ENCODE data around the gene PLEKHM2. TPM values are rescaled to one million over a fixed set of nuclear protein-coding genes. Genes with fewer than 3 reads are reported as not detected.
A peak's percentile ranks its signal among the peaks of the same experiment; 100 is the strongest.

Gene PLEKHM2
- total RNA-seq, 1 experiment from 2014 or later = 49.7 TPM

DNA sequence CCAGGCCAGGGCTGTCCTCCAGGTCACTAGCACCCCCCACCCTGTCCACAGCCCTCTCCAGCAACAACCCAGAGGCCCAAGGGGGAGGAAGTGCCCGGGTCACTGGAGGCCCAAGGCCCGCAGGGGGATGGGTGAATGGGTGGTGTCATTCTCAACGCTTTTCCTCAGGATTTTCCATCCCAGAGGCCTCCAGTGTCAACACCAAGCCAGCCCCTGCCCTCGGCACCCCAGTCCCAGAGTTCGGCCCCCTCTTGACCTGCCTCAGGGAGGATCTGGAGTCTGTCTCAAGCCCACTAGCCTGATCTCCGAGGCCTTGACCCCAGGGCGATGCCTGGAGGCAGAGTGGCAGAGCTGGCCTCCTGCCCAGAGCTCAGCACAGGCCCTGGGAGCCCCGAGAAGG, 63.3 kb downstream of the PLEKHM2 start:
- no peak for DNase-seq (ENCODE audit: low spot score)
- ChIA-PET CTCF (interaction anchor here (1.4 kb wide), 1 partner anchor 10 kb away, joined by 3 read pairs; no protein-coding TSS in a partner anchor), POLR2A (no interaction called here)
- no peak for ATAC-seq
- peaks cover 3% of the 10 kb centered on the region; the same call in 1 of the 2 replicates for H3K4me1 Mint-ChIP-seq
- TF ChIP-seq SP1 (CRISPR knock-in tag; conservative IDR thresholded peaks at IDR 0.05) = no peak
- no peak for TF ChIP-seq SMAD3 (CRISPR knock-in tag; IDR thresholded peaks at IDR 0.05; ENCODE audit: borderline replicate concordance)
- no peak for TF ChIP-seq ZNF423 (CRISPR knock-in tag; IDR thresholded peaks at IDR 0.05)
- TF ChIP-seq IRF2 (CRISPR knock-in tag; IDR thresholded peaks at IDR 0.05; ENCODE audit: borderline replicate concordance, low read depth) = no peak
- TF ChIP-seq ZNF121 (CRISPR knock-in tag; IDR thresholded peaks at IDR 0.05) = no peak
- TF ChIP-seq ETV6 (CRISPR knock-in tag; IDR thresholded peaks at IDR 0.05) = no peak
- TF ChIP-seq, protein P1, sequence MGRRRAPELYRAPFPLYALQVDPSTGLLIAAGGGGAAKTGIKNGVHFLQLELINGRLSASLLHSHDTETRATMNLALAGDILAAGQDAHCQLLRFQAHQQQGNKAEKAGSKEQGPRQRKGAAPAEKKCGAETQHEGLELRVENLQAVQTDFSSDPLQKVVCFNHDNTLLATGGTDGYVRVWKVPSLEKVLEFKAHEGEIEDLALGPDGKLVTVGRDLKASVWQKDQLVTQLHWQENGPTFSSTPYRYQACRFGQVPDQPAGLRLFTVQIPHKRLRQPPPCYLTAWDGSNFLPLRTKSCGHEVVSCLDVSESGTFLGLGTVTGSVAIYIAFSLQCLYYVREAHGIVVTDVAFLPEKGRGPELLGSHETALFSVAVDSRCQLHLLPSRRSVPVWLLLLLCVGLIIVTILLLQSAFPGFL (CRISPR knock-in tag; IDR thresholded peaks at IDR 0.05; ENCODE audit: borderline replicate concordance) = no peak
- no peak overlapping the region for H3K4me3 Mint-ChIP-seq
- no peaks in the 10 kb centered on the region; the same call in 1 of the 2 replicates for H3K27me3 Mint-ChIP-seq (ENCODE audit: low read depth)
- no peak overlapping the region for H3K27ac Mint-ChIP-seq
- no peaks in the 10 kb centered on the region for H3K9me3 Mint-ChIP-seq
- H3K36me3 Mint-ChIP-seq = no peaks in the 10 kb centered on the region

DNA sequence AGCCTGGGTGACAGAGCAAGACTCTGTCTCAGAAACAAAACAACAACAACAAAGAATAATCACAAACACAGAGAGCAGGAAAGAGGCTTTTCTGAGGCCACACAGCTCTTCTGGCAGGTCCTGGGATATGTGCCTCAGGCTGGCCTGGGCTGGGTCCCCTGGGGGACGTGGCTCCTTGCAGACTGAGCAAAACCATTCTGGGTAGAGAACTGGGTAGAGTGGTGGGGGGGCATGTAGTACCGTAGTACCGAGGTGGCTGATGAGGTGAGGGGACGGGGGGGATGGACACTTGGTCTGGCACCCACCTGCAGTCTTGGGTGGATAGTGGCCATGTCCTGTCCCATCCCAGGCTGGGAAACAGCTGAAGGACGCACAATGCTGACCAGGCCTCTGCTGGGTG, 64.1 kb downstream of the PLEKHM2 start:
- Mint-ChIP-seq H3K9me3 (no peaks in the 10 kb centered on the region), H3K27me3 (ENCODE audit: low read depth) (no peaks in the 10 kb centered on the region; the same call in 1 of the 2 replicates), H3K36me3 (no peaks in the 10 kb centered on the region), H3K27ac (no peak overlapping the region), H3K4me3 (no peak overlapping the region), H3K4me1 (peaks cover 3% of the 10 kb centered on the region; the same call in 1 of the 2 replicates)
- CTCF ChIA-PET = interaction anchor here (1.5 kb wide), 1 partner anchor 9 kb away, joined by 6 read pairs; no protein-coding TSS in a partner anchor
- TF ChIP-seq SMAD3 (CRISPR knock-in tag; IDR thresholded peaks at IDR 0.05; ENCODE audit: borderline replicate concordance) (no peak), HMGA2 (CRISPR knock-in tag; IDR thresholded peaks at IDR 0.05) (no peak), JAZF1 (CRISPR knock-in tag; IDR thresholded peaks at IDR 0.05) (no peak), CREM (CRISPR knock-in tag; IDR thresholded peaks at IDR 0.05) (no peak)
- TF ChIP-seq, protein P2, sequence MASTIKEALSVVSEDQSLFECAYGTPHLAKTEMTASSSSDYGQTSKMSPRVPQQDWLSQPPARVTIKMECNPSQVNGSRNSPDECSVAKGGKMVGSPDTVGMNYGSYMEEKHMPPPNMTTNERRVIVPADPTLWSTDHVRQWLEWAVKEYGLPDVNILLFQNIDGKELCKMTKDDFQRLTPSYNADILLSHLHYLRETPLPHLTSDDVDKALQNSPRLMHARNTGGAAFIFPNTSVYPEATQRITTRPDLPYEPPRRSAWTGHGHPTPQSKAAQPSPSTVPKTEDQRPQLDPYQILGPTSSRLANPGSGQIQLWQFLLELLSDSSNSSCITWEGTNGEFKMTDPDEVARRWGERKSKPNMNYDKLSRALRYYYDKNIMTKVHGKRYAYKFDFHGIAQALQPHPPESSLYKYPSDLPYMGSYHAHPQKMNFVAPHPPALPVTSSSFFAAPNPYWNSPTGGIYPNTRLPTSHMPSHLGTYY (CRISPR knock-in tag; IDR thresholded peaks at IDR 0.05) = no peak
- TF ChIP-seq, protein P3, sequence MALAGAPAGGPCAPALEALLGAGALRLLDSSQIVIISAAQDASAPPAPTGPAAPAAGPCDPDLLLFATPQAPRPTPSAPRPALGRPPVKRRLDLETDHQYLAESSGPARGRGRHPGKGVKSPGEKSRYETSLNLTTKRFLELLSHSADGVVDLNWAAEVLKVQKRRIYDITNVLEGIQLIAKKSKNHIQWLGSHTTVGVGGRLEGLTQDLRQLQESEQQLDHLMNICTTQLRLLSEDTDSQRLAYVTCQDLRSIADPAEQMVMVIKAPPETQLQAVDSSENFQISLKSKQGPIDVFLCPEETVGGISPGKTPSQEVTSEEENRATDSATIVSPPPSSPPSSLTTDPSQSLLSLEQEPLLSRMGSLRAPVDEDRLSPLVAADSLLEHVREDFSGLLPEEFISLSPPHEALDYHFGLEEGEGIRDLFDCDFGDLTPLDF (CRISPR knock-in tag; IDR thresholded peaks at IDR 0.05) = no peak
- TF ChIP-seq, protein P4, sequence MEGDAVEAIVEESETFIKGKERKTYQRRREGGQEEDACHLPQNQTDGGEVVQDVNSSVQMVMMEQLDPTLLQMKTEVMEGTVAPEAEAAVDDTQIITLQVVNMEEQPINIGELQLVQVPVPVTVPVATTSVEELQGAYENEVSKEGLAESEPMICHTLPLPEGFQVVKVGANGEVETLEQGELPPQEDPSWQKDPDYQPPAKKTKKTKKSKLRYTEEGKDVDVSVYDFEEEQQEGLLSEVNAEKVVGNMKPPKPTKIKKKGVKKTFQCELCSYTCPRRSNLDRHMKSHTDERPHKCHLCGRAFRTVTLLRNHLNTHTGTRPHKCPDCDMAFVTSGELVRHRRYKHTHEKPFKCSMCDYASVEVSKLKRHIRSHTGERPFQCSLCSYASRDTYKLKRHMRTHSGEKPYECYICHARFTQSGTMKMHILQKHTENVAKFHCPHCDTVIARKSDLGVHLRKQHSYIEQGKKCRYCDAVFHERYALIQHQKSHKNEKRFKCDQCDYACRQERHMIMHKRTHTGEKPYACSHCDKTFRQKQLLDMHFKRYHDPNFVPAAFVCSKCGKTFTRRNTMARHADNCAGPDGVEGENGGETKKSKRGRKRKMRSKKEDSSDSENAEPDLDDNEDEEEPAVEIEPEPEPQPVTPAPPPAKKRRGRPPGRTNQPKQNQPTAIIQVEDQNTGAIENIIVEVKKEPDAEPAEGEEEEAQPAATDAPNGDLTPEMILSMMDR (IDR thresholded peaks at IDR 0.05) = no peak
- ATAC-seq (no peak), DNase-seq (ENCODE audit: low spot score) (no peak)
- POLR2A ChIA-PET = no interaction called here

DNA sequence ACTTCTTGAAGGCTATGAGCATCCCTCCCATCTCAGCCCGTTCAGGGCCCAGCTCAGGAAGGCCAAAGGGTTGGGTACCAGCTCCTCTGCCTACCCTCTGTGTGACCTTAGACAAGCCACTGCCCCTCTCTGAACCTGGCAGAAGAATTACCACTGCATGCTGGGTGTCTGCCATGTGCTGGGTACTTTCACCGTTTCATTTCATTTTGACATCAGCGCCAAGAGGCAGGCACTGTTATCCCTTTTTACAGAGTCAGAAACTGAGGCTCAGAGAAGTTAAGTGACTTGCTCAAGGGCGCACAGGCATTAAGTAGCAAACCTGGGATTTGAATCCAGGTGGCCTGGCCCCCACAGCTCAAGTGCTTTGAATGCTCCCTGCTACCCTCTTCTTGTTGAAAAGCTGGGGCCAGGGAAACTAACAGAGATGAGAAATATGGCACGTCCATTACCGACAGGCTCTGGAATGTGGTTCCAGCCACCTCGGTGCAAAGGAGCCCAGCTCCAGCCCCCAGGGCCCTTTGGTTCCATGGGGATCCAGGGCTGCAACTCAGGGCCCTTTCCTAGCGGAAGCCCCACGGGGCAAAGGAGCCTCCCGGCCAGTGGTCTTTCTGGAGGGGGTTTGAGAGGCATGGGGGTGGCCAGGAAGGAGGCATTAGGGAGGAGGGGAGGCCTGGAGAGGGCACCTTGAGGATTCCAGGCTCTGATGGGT, 64.7 kb downstream of the PLEKHM2 start:
- H3K9me3 Mint-ChIP-seq = no peaks in the 10 kb centered on the region
- H3K4me3 Mint-ChIP-seq = no peak overlapping the region
- ChIA-PET CTCF (interaction anchor here (1.0 to 1.5 kb wide), 2 partner anchors 8 to 10 kb away, joined by 5 to 6 read pairs; no protein-coding TSS in a partner anchor), POLR2A (no interaction called here)
- H3K36me3 Mint-ChIP-seq = no peaks in the 10 kb centered on the region
- H3K4me1 Mint-ChIP-seq = peaks cover 3% of the 10 kb centered on the region; the same call in 1 of the 2 replicates
- H3K27ac Mint-ChIP-seq = no peak overlapping the region; the same call in 1 of the 2 replicates
- ATAC-seq (peak; percentile 11; the same call in 1 of the 2 replicates), DNase-seq (ENCODE audit: low spot score) (no peak)
- H3K27me3 Mint-ChIP-seq (ENCODE audit: low read depth) = no peaks in the 10 kb centered on the region; the same call in 1 of the 2 replicates
- TF ChIP-seq, protein P2 (CRISPR knock-in tag; IDR thresholded peaks at IDR 0.05) = no peak
- TF ChIP-seq GABPB1 (CRISPR knock-in tag; IDR thresholded peaks at IDR 0.05) (no peak), MXD4 (CRISPR knock-in tag; IDR thresholded peaks at IDR 0.05; ENCODE audit: borderline replicate concordance) (no peak), EMX1 (CRISPR knock-in tag; IDR thresholded peaks at IDR 0.05) (no peak), NFE2L1 (CRISPR knock-in tag; IDR thresholded peaks at IDR 0.05) (no peak), ZNF263 (CRISPR knock-in tag; IDR thresholded peaks at IDR 0.05; ENCODE audit: low read depth) (no peak)
- TF ChIP-seq, protein P5, sequence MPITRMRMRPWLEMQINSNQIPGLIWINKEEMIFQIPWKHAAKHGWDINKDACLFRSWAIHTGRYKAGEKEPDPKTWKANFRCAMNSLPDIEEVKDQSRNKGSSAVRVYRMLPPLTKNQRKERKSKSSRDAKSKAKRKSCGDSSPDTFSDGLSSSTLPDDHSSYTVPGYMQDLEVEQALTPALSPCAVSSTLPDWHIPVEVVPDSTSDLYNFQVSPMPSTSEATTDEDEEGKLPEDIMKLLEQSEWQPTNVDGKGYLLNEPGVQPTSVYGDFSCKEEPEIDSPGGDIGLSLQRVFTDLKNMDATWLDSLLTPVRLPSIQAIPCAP (CRISPR knock-in tag; IDR thresholded peaks at IDR 0.05) = no peak
- TF ChIP-seq, protein P6, sequence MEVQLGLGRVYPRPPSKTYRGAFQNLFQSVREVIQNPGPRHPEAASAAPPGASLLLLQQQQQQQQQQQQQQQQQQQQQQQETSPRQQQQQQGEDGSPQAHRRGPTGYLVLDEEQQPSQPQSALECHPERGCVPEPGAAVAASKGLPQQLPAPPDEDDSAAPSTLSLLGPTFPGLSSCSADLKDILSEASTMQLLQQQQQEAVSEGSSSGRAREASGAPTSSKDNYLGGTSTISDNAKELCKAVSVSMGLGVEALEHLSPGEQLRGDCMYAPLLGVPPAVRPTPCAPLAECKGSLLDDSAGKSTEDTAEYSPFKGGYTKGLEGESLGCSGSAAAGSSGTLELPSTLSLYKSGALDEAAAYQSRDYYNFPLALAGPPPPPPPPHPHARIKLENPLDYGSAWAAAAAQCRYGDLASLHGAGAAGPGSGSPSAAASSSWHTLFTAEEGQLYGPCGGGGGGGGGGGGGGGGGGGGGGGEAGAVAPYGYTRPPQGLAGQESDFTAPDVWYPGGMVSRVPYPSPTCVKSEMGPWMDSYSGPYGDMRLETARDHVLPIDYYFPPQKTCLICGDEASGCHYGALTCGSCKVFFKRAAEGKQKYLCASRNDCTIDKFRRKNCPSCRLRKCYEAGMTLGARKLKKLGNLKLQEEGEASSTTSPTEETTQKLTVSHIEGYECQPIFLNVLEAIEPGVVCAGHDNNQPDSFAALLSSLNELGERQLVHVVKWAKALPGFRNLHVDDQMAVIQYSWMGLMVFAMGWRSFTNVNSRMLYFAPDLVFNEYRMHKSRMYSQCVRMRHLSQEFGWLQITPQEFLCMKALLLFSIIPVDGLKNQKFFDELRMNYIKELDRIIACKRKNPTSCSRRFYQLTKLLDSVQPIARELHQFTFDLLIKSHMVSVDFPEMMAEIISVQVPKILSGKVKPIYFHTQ (CRISPR knock-in tag; IDR thresholded peaks at IDR 0.05) = no peak

Measured in WTC11 (cell line).